NT2/D1 (cell line): ENCODE results near the gene SDSL.

Experiments
- SUZ12 ChIP-seq: IDR thresholded peaks from 2 replicates; pipeline ENCODE4 v1.6.1; 2011; ENCODE audit not compliant: insufficient read length, insufficient read depth; ENCODE audit errors: extremely low read depth
- ZNF274 ChIP-seq: IDR thresholded peaks from 2 replicates; pipeline ENCODE4 v1.6.1; 2011; ENCODE audit warnings: mild to moderate bottlenecking, low read depth, low read length

DNA sequence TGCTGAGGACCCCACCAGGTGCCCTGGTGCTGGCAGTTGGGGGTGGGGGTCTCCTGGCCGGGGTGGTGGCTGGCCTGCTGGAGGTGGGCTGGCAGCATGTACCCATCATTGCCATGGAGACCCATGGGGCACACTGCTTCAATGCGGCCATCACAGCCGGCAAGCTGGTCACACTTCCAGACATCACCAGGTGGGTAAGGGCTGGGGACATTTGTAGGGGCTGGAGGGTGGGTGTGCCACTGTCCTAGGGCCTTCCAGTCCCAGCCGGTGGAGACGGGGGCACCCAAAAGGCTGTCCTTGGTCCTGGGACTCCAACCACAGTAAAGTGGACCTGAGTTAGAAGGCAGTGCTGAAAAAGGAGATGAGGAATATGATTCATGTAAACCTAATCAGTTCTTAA is 13.2 kb downstream of the SDSL start:
- no peak for TF ChIP-seq ZNF274
- no peak for TF ChIP-seq SUZ12
